Activated CD4-positive, alpha-beta T cell treated with anti-CD3 and anti-CD28 coated beads for 24 hours (primary cell): ENCODE measurements around the gene ADGRE2.
"Not testable (repeated sequence)": the region's sequence is repeated elsewhere in the genome, so short reads cannot be mapped to it uniquely, and the experiment has no call there.

ENCODE experiments used
- DNase-seq, 2 donors: peaks; one replicate each; pipeline ENCODE4 v3.0.0-alpha.2; 2020; ENCODE audit warnings: low read depth in 2 of 2

ADGRE2 gene

GRCh38 chr19:14779151-14779550 is 791 bp upstream of the ADGRE2 start:
- no peak for DNase-seq

- not testable (repeated sequence) for DNase-seq
Observed at GRCh38 chr19:14777645-14778044, 715 bp downstream of the ADGRE2 start.

GRCh38 chr19:14775869-14776586 is 2.3 kb downstream of the ADGRE2 start:
- DNase-seq, result no peak

- not testable (repeated sequence) for DNase-seq
Observed at GRCh38 chr19:14775326-14775725, 3.0 kb downstream of the ADGRE2 start.

DNA sequence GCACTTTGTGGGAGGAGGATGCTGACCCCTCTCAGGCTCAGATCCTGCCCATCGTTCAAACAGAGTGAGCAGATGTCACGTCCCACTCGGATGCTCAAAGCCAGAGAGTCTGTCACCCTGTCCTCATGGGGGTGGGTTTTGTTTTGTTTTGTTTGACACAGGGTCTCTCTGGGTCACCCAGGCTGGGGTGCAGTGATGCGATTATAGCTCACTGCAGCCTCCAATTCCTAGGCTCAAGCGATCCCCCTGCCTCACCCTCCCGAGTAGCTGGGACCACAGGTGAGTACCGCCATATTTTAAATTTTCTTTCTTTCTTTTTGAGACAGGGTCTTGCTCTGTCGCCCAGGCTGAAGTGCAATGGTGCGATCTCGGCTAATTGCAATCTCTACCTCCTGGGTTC is 4.0 kb downstream of the ADGRE2 start:
- DNase-seq, result no peak

- not testable (repeated sequence) for DNase-seq
Observed at GRCh38 chr19:14773722-14774121, 4.6 kb downstream of the ADGRE2 start.

DNA sequence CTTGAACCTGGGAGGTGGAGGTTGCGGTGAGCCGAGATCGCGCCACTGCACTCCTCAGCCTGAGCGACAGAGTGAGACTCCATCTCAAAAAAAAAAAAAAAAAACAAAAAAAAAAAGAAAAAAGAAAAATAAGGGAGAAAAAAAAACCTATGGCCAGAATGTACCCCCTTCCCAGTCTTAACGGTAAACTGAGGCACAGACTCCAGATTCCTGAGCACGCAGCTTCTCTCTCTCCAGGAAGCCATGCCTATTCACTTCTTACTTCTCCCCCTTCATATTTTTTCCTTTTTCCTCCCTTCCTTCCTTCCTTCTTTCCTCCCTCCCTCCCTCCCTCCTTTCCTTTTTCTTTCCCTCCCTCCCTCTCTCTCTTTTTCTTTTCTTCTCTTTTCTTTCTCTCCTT is 5.4 kb downstream of the ADGRE2 start:
- no peak for DNase-seq

- DNase-seq, result no peak
Observed at GRCh38 chr19:14772467-14772866, 5.9 kb downstream of the ADGRE2 start.

DNA sequence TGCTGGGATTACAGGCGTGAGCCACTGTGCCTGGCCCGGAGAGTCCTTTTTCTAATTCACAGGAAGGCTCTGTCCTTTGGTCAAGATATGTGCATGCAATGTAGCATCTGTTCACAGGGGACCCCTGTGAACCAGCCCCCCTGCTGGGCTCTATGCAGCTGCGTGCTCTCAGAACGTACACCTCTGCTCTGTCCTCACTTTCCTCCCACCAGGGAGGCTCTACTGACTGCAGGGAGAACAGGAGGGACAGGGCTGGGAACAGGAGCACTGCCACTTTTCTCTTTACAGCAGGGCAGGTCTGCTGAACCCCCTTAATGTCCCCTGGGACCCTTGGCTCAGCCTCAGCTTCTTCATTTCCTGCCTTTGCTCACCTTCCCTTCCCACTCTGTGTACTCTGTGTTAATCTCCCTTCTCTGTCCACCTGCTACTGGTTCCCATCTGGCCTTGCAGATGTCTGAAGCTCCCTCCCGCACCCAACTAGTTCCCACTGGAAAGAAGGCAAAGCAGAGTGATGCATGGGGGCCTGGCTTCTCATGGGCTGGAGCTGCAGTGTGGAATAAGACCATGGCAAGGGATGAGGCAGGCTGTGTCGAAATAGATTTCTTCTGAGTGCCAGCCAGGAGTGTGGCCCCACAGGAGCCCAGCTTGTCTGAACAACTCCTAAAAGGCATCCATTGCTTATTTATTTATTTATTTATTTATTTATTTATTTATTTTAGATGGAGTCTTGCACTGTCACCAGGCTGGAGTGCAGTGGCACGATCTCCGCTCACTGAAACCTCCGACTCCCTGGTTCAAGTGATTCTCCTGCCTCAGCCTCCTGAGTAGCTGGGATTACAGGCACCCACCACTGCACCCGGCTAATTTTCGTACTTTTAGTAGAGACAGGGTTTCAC is 7.2 kb downstream of the ADGRE2 start:
- DNase-seq, result no peak

- no peak for DNase-seq
Observed at GRCh38 chr19:14770136-14770535, 8.2 kb downstream of the ADGRE2 start.

- no peak for DNase-seq
Observed at GRCh38 chr19:14769201-14769600, 9.2 kb downstream of the ADGRE2 start.

DNA sequence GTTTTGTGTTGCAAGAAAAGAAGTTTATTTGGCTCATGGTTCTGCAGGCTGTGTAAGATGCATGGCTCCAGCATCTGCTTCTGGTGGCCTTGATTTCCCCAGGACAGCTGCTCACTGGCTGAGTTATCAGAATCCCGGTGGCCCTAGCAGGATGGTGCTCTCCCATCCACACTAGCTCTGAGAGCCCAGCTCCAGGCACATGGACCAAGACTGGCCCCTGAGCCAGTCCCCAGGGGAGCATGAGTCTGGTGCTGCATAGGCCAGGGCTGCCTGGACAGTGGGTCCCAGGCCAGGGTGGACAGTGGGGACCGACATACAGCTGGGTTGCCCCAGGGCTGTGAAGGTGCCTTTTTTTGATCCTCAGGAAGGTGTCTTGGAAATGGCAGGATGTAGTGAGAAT is 10.4 kb downstream of the ADGRE2 start:
- DNase-seq, result no peak

DNA sequence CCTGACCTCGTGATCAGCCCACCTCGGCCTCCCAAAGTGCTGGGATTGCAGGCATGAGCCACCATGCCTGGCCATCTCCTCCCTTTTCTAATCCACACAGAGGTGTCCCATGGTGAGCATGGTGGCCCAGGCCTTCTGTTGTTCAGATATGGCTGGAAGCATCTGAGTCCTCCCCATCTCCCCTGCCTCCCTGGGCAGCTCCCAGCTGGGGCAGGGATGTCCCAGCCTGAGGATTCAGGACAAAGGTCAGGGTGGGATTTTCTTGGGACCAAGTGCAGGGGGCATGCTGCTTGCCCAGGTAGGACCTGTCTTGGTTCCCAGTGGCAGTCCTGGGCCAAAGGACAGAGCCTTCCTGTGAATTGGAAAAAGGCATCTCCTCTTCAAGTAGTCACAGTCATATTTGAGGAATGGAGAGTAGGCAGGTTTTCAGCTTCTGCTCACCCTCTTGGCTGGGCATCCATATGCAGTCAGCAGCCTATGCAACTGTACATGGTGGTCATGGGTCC is 10.8 kb downstream of the ADGRE2 start:
- no peak for DNase-seq

DNA sequence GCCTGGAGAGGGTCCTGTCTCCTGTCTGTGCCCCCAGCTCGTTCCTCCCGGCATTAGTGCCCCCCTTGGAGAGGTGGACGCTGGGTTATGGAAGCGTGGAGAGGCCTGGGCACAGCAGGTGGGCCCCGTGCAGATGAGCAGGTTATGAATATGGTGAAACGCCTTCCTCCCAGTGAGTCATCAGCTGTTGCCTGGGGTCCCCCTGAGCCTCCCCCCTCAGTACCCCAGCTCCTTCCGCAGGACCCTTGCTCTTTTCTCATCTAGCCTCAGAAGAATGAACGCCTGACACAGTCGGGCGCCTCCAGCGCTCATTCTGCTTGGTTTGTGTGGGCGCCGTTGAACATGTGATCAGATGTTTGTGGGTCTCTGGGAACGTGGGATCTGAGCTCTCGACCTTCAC is 12.5 kb downstream of the ADGRE2 start:
- DNase-seq, result not testable (repeated sequence)

DNA sequence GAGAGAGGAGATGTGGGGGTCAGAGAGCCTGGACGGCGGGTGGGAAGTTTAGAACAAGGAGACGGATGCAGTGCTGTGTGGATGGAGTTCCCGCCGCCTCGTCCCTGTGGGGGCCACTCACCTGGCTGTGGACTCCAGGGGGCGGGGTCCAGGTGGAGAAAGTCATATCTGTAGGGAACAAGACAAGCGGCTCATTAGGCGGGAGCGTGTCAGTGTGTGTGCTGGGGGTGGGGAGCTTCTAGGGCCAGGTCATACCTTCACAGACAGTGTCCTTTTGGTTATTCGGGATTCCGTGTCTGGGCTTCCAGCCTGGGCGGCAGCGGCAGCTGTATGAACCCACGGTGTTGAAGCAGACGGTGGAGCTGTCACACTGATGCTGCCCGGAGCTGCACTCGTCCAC is 13.0 kb downstream of the ADGRE2 start:
- DNase-seq, result not testable (repeated sequence)

DNA sequence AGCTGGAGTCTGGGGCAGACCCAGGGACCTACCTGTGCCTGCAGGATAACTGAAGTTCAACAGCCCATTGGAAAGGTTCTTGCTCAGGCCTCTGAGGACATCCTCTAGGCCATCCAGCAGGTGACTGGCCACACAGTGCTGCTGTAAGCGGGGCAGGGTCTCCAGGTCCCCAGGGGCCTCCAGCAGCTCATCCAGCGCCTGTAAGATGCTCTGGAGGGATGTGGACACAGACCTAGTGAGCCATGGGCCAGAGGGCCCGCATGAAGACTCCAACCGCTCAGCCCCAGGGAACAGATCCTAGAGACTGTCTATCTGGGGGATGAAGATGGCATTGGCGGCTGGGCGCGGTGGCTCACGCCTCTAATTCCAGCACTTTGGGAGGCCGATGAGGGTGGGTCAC is 14.0 kb downstream of the ADGRE2 start:
- DNase-seq, result no peak

DNA sequence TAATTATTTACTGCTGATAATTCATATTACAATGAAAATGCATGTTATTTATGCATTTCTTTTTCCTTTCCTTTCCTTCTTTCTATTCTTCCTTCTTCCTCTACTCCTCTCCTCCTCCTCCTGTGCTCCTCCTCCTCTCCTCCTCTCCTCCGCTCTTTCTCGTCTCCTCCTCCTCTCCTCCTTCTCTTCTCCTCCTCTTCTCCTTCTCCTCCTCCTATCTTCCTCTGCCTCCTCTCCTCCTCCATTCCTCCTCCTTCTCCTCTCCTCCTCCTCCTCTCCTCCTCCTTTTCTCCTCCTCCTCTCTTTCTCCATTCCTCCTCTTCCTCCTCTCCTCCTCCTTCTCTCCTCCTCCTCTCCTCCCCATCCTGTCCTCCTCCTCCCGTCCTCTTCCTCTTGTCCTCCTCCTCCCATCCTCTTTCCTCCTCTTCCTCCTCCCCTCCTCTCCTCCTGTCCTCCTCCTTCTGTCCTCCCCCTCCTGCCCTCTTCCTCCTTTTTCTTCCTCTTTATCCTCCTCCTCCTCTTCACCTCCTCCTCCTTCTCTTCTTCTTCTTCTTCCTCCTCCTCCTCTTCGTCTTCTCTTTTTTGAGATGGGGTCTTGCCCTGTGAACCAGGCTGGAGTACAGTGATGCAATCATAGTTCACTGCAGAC is 14.7 kb downstream of the ADGRE2 start:
- no peak for DNase-seq

DNA sequence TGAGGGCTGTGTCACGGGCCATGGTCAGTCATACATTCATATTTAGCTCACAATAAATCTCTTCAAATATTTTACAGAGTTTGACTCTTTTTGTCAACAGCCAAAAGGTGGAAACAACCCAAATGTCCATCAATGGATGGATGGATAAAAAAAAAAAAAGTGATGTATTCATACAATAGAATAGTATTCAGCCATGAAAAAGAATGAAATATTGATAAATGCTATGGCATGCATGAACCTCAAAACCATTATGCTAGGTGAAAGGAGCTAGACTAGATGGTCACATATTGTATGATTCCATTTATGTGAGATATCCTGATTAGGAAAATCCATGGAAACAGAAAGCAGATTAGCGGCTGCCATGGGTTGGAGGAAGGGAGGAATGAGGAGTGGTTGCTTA is 16.2 kb downstream of the ADGRE2 start:
- no peak for DNase-seq

GRCh38 chr19:14761607-14762006 is 16.8 kb downstream of the ADGRE2 start:
- no peak for DNase-seq

DNA sequence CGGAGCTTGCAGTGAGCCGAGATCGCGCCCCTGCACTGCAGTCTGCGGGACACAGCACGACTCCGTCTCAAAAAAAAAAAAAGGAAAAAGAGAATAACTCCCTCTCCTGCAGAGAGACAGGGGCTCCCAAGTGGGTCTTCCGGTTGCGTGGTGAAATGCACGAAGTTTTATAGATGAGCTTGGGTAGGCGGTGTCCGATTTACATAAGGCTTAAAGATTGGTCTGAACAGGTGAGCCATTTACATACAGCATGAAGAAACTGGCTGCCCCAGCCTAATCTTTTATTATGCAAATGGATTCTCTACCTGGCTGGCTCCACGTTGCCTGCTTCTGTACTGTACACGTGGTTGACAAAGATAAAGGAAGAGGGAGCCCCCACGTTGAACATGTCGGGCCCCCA is 19.5 kb downstream of the ADGRE2 start:
- DNase-seq, result no peak

- DNase-seq, result no peak
Observed at GRCh38 chr19:14748601-14749000, 29.8 kb downstream of the ADGRE2 start.

GRCh38 chr19:14746886-14747285 is 31.5 kb downstream of the ADGRE2 start:
- no peak for DNase-seq
